Bronchial epithelial cell (primary cell): ENCODE data around the gene ALDH2. TPM values are rescaled to one million over a fixed set of nuclear protein-coding genes. Genes with fewer than 3 reads are reported as not detected.

Source experiments
- DNase-seq: peaks from one replicate; pipeline ENCODE4 v3.0.0-alpha.2; 2010; ENCODE audit warnings: low read depth
- FAIRE-seq: peaks from 2 replicates; lab custom pipeline; 2011; peaks lifted over from hg19 to GRCh38; lab: Jason Lieb, UNC
- H3K27me3 ChIP-seq: 2 replicates; pipeline ENCODE4 v1.5.1; 2011; ENCODE audit warnings: low read length; ENCODE audit not compliant: control insufficient read depth, insufficient read depth
- H3K36me3 ChIP-seq: 2 replicates; pipeline ENCODE4 v1.5.1; 2011; ENCODE audit warnings: low read length; ENCODE audit not compliant: control insufficient read depth, insufficient read depth
- H3K4me3 ChIP-seq: 2 replicates; pipeline ENCODE4 v1.5.1; 2011; ENCODE audit warnings: mild to moderate bottlenecking, low read depth, low read length, control low read depth
- CTCF ChIP-seq: IDR thresholded peaks from 2 replicates; pipeline ENCODE4 v1.5.1; 2011; ENCODE audit warnings: mild to moderate bottlenecking, moderate library complexity, low read length, control low read depth, inconsistent platforms; ENCODE audit not compliant: insufficient read depth, severe bottlenecking
- total RNA-seq: library from RNA; depleted of rRNA; stranded (reverse); fragments of >200 nt; gene quantifications from 2 replicates; pipeline ENCODE4 v1.2.1, GENCODE V29; 2014

The ALDH2 gene
- total RNA-seq, 1 donor from 2014 or later, result 41.9 TPM

- no peak for TF ChIP-seq CTCF
- Histone ChIP-seq H3K27me3 (no peaks in the 10 kb centered on the region), H3K36me3 (peaks cover 5% of the 10 kb centered on the region), H3K4me3 (peak within 1 kb of the TSS; percentile 91)
- FAIRE-seq (no peak), DNase-seq (peak; percentile 82)
These were observed 75.2 kb downstream of the ALDH2 start, which contains the start of gene MAPKAPK5 for GRCh38 chr12:111841750-111842555. TSS of gene MAPKAPK5 (plus strand) at chr12:111842228. CDS start at chr12:111842734, 506 bp downstream.

- Histone ChIP-seq H3K27me3 (no peaks in the 10 kb centered on the region), H3K4me3 (peak overlapping the region; percentile 91), H3K36me3 (peaks cover 5% of the 10 kb centered on the region)
- DNase-seq (peak; percentile 18), FAIRE-seq (no peak)
- no peak for TF ChIP-seq CTCF
These were observed 76.0 kb downstream of the ALDH2 start for GRCh38 chr12:111842556-111843396.

GRCh38 chr12:111846016-111846415 is 79.3 kb downstream of the ALDH2 start:
- no peak for DNase-seq
- FAIRE-seq, result no peak
- Histone ChIP-seq H3K36me3 (peaks cover 5% of the 10 kb centered on the region), H3K4me3 (no peak overlapping the region), H3K27me3 (no peaks in the 10 kb centered on the region)
- no peak for TF ChIP-seq CTCF

GRCh38 chr12:111850526-111850925 is 83.8 kb downstream of the ALDH2 start:
- H3K4me3 ChIP-seq, result no peak overlapping the region
- no peak for TF ChIP-seq CTCF
- DNase-seq, result no peak
- H3K27me3 ChIP-seq, result no peaks in the 10 kb centered on the region
- no peak for FAIRE-seq
- peaks cover 3% of the 10 kb centered on the region for H3K36me3 ChIP-seq

GRCh38 chr12:111858186-111858585 is 91.5 kb downstream of the ALDH2 start:
- Histone ChIP-seq H3K27me3 (no peaks in the 10 kb centered on the region), H3K36me3 (peaks cover 3% of the 10 kb centered on the region), H3K4me3 (no peak overlapping the region)
- FAIRE-seq, result no peak
- no peak for TF ChIP-seq CTCF
- DNase-seq, result no peak
